GM12865 (cell line): ENCODE data around the gene RACGAP1.

Experiments used
- DNase-seq: peaks from one replicate; pipeline ENCODE4 v3.0.0; 2010; ENCODE audit warnings: low read depth
- H3K4me3 ChIP-seq: 2 replicates; pipeline ENCODE4 v1.5.1; 2011; ENCODE audit warnings: mild to moderate bottlenecking, low read depth, low read length, control low read depth
- TF ChIP-seq, protein P1 (sequence below): IDR thresholded peaks from 2 replicates; pipeline ENCODE4 v1.5.1; 2011; ENCODE audit warnings: low read length, control low read depth, low read depth, inconsistent platforms; ENCODE audit not compliant: insufficient read depth; ENCODE audit errors: missing control alignments

Gene RACGAP1

DNA sequence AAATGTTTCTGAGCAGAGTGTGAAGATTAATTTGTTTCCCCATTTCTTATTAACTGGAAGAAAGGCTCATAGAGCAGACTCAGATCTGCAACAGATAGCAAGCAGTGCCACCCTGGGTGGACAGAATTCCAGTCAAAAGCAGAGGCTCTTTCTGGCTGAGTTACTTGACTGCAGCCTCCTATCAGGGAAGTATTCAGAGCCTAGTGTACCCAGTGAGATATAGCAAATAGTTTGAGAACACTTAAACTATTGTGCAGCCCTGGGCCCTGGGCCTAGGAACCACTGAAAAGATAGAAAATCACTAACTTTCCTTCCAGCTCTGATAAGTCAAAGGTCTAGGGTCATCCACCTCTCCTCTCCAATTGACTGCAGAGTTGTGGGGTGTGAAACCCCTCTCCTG is 86.0 kb downstream of the RACGAP1 start:
- DNase-seq: no peak
- TF ChIP-seq, protein P1, sequence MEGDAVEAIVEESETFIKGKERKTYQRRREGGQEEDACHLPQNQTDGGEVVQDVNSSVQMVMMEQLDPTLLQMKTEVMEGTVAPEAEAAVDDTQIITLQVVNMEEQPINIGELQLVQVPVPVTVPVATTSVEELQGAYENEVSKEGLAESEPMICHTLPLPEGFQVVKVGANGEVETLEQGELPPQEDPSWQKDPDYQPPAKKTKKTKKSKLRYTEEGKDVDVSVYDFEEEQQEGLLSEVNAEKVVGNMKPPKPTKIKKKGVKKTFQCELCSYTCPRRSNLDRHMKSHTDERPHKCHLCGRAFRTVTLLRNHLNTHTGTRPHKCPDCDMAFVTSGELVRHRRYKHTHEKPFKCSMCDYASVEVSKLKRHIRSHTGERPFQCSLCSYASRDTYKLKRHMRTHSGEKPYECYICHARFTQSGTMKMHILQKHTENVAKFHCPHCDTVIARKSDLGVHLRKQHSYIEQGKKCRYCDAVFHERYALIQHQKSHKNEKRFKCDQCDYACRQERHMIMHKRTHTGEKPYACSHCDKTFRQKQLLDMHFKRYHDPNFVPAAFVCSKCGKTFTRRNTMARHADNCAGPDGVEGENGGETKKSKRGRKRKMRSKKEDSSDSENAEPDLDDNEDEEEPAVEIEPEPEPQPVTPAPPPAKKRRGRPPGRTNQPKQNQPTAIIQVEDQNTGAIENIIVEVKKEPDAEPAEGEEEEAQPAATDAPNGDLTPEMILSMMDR: no peak
- no peak overlapping the region for H3K4me3 ChIP-seq
